Left renal cortex interstitium (tissue), 4 donors: Measurements from ENCODE around the gene MYL3. TPM values are rescaled to one million over a fixed set of nuclear protein-coding genes. Genes with fewer than 3 reads are reported as not detected.
A peak's percentile ranks its signal among the peaks of the same experiment; 100 is the strongest.
"Not testable (repeated sequence)": the region's sequence is repeated elsewhere in the genome, so short reads cannot be mapped to it uniquely, and the experiment has no call there.

ENCODE experiments used
- DNase-seq, 4 donors: peaks; one replicate each; pipeline ENCODE4 v3.0.0-alpha.2; 2013; ENCODE audit warnings: low read depth in 4 of 4, low spot score in 2 of 4, missing footprints in 1 of 4
- polyA plus RNA-seq, 4 donors: library from polyadenylated mRNA; unstranded; fragments of 120-200 nt; gene quantifications; one replicate each; pipeline ENCODE4 v1.2.1, GENCODE V29; 2013; ENCODE audit not compliant: insufficient read length in 4 of 4

Gene MYL3
- 10 to 100 TPM; 23.7 to 27.6 (median 24.9) TPM for polyA plus RNA-seq

DNA sequence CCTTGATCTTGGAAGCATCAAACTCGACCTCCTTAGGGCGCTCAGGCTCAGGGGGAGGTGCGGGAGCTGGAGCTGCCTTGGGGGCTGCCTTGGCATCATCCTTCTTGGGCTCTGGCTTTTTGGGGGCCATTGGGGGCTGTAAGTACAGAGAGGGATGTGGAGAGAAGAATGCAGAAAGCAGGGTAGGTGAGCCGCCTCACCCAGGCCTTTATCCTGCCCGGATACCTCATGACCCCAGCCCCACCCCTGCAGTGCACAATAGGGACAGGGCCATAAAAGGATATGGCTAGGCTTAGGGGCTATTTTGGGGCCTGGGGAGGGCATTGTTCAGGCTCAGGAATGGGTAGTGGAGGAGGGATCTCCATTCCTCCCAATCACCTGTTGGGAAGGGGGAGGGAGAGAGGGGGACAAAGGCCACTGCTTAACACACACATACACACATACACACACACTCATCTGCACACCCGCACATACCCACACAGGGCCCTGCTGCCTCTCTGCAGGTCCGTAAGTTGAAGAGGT, at the start of gene MYL3:
TSS of gene MYL3 (minus strand) at position 184 of the 522 bp plus-strand sequence. CDS start at position 130, 54 bp downstream.
- no peak for DNase-seq

GRCh38 chr3:46912986-46913385, 49.7 kb upstream of the MYL3 start:
- no peak for DNase-seq

GRCh38 chr3:46910914-46911313, 47.7 kb upstream of the MYL3 start:
- not testable (repeated sequence) for DNase-seq

DNA sequence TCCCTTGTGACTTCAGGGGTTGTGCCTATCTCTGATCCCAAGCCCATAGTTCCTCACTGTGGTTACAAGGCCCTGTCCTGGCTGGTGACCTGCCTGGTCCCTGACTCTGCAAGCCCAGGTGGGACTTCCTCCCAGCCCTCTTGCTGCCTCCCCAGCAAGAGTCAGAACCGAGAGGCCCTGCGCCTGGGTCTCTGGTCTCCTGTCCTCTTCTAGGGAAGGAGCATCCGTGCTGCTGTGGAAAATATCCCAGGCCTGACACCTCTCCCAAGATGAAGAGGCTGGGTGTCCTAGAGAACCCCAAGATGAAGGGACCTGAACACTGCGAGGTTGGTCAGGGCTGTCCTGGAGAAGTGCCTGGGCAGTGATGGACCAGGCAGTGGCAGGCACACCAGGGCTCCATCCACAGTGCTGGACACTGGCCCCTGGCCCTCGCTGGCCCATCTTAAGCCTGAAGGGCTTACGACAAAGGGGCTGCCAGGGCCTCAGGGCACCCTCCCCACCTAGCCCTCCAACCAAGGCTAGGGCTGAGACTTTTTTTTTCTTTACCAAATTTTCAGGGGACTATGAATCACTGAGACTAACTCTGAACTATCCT, 47.0 kb upstream of the MYL3 start:
- DNase-seq, result no peak

- DNase-seq, result peak; percentile 52 to 85 (median 73)
Measured at GRCh38 chr3:46909535-46910161, 46.4 kb upstream of the MYL3 start.

DNA sequence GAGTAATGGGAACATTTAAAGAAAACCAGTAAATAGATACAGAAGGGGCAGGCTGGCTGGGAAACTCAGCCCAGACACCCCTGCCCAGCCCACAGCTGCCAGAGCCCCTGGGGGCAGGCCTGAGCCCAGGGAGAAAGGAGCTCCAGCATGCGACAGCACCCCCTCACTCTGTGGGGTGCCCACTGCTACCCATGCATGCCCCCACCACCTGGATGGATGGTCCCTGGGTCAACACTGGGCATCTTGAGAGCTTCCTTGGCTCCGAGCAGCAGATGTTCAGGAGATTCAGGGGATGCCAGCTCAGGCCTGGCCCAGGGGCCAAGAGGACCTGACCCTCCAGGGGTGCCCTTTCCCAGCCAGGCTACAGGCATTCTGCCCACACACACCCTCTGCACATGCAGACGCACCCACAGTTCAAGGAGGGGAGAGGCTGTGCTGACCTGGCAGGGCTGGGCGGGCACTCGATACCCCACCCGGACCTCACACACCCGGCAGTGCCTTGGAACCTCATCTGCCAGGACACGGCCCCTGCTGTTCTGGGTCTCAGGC, 45.8 kb upstream of the MYL3 start:
- no peak for DNase-seq

DNA sequence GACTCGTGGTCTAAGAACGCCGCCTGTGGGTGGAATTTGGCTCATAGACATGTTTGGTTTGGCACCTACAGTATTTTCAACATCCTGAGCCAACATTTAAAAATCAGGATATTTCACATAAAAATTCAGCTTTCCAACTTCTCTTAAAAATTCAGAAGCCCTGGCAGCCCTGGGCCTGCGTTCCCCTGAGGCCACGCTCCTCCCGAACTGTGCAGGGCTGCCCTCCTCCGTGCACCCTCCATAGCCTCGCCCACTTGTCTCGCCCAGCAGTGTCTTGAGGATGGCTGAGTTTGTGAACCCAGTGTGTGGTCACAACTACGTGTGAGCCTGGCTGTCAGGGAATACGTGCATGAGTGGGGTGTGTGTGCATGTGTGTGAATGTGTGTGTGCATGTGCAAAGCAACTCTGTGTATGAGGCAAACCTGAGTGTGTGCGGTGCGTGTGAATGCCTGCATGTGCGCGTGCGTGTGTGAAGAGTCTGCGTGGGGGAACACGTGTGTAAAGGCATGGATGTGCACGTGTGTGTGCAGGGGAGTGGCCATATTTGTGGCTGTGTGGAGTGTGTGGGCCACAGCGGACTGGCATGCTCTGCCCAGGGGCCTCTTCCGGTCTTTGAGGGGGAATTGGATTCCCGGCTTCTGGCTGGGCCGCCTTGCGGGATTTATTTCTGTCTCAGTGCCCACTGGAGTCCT, 45.2 kb upstream of the MYL3 start:
- DNase-seq, result no peak

DNA sequence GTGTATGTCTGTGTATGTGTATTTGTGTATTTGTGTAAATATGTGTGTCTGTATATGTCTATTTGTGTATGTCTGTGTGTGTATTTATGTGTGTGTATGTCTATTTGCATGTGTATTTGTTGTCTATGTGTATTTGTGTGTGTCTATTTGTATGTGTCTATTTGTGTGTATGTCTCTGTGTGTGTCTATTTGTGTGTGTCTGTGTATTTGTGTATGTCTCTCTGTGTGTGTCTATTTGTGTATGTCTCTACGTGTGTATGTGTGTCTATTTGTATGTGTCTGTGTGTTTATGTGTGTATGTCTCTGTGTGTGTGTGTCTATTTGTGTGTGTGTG, 44.7 kb upstream of the MYL3 start:
- DNase-seq, result no peak

DNA sequence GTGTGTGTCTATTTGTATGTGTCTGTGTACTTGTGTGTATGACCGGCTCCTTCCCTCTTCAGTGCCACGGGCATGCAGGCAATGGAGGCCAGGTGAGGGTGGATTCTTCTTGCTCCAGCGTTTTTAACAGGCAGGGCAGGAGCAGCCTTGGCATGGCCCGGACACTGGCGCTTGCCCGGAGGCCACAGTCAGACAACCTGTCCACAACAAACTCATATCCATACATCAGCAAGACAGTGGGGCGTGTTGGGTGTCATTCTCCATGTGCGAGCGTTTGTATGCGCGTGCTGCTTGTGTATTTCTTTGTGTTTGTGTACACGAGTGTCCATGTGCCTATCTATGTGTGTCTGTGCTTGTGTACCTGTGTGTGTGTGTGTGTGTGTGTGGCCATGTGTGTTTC, 44.0 kb upstream of the MYL3 start:
- DNase-seq, result no peak

DNA sequence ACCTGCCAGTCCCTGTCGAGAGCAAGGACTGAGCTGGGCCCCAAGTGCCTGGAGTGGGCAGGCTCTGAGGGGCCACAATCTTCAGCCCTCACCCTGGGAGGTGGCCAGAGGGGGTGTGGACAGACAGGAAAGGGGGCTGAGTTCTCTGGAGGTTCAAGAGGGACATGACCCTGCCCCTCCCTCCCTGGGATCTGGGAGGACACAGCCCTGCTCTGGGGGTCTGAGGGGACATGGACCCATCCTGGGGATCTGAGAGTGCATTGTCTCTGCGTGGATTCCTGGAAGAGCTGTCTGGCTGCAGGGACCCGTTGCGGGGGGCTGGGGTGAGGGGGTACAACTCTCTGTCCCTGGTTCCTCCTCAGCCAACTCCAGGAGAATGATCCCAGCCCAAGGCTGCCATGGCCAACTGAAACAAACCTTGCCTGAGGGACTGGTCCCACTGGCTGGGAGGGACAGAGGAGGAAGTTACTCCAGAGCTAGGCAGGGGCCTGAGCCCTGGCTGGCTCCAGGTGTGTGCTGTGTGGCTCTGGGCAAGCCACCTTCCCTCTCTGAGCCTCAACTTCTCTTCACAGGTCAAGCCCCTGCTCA, 43.3 kb upstream of the MYL3 start:
- no peak for DNase-seq

- no peak for DNase-seq
Measured at GRCh38 chr3:46905661-46906451, 42.6 kb upstream of the MYL3 start.

DNA sequence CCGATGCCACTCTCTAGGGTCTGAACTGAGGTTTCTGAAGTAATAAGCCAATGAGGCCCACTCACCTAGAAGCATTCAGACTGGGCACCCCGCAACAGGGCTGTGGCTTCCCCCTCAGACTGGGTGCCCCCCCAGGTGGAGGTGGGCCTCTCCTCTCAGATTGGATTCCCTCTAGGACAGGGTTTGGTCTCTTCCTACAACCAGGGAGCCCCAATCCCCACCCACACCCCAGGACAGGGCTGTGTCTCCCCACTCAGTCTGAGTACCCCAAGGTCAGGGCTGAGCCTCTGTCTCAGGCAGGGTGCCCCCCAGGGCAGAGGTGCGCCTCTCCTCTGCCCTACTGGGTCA, 41.9 kb upstream of the MYL3 start:
- no peak for DNase-seq

DNA sequence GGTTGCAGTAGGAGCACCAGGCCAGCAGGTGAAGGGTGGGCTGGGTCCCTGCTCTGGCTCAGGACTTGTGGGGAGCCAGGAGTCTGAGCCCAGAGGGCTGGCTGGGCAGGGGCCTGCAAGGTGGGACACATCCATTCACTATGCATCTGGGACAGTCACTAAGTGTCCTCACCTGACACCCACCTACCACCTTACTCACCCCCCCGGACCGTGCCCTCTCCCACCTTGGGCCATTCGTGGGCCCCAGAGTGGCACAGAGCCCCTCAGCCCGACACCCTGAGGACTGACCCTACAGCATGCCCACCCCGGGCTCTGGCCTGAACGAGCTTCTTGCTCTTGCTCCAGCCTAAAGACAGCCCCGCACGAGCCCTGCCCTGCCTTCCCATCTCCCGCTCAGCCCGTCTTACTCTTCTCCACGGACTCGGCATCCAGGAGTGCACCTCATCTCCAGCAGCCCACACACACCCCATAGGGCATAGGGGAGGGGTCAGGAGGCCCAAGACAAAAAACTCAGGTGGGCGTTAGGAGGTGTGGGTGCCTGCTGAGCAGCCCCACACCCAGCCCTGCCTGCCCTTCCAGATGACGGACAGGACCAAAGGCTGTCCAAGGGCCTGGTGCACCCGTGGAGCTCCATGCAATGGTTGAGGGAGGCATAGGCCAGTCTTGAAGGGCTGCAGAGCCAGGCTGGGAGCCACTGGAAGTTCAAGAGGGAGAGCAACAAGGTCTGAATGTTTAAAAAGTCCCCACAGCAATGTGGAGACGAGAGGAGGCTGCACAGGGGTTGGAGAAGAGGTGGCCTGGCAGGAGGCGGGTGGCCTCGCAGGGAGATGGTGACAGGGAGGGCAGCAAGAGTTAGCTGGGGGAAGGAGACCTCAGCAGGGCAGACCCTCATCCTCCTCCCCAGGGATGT, 41.3 kb upstream of the MYL3 start:
- no peak for DNase-seq

GRCh38 chr3:46903341-46904302, 40.4 kb upstream of the MYL3 start:
- DNase-seq, result no peak

DNA sequence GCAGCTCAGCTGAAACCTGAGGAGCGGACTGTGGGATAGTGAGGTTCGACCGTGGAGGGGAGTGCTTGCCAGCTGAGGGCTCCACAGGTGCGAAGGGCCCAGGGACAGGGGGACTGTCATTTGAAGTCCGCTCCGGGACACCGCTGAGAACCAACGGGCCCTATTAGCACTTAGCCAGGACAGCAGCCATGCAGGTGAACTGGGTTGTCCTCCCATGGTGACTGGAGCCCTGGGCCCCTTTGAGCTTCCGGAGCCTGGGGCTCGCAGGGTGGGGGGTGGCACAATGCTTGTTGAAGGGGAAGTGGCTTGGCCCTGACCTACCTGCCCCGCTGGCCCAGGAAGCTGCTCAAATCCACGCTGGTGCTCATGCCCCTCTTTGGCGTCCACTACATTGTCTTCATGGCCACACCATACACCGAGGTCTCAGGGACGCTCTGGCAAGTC, 39.0 kb upstream of the MYL3 start:
- no peak for DNase-seq

DNA sequence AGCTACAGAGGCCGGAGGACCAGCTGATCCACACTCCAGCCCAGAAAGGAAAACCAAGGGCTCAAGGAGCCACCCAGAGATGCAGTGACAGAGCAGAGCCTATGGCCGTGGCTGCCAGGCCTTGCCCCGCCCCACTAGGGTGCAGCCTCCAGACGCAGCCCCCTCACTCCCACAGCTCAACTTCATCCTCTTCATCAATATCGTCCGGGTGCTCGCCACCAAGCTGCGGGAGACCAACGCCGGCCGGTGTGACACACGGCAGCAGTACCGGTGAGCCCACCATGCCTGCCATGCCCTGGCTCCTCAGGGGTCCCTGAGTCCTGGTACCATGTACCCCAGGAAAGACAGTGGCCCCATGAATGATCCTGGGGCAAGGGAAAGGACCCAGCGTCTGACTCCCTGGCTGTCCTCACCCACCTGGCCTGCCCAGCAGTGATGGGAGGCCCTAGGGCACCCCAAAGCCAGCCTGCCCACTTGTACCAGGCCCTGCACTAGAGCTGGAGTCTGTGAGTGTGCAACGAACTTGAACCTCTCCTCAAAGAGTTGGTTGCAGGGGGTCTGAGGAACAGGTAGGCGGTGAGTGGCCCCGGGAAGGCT, 38.4 kb upstream of the MYL3 start:
- no peak for DNase-seq

- DNase-seq, result no peak
Measured at GRCh38 chr3:46901061-46901460, 37.8 kb upstream of the MYL3 start.

DNA sequence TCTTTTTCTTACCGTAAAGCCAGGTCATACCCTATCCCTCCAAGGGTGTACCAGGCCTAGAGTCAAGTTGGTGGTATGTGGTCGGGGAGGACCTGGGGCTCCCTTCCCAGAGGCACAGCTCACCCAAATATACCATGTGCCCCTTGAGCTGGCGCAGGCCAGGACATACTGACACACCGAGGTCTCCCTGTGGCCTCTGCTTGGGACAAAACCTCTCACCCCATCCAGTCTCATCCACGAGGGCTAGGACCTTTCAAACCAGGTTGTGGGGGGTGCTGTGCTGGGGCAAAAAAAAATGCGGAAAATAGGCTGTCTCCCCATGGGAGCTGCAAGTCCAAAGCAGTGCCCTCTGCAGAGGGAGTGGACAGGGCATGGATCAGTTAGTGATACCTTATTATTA, 37.1 kb upstream of the MYL3 start:
- no peak for DNase-seq
